Small intestine (tissue), 7 donors: Measurements from ENCODE around the gene UBE2U. TPM values are rescaled to one million over a fixed set of nuclear protein-coding genes. Genes with fewer than 3 reads are reported as not detected.

Experiments used
- DNase-seq, 2 donors: peaks; one replicate each; pipeline versions ENCODE4 v3.0.0 to v3.0.0-alpha.2; 2013
- FAIRE-seq: peaks from 2 replicates; lab custom pipeline; 2012; peaks lifted over from hg19 to GRCh38; lab: Jason Lieb, UNC
- H3K27ac ChIP-seq, 3 donors: one replicate each; pipeline ENCODE4 v1.5.1; 2013; ENCODE audit warnings: low read length in 2 of 3, mild to moderate bottlenecking in 2 of 3, control low read depth in 1 of 3, inconsistent platforms in 1 of 3, low read depth in 1 of 3, moderate library complexity in 1 of 3
- H3K27me3 ChIP-seq, 3 donors: one replicate each; pipeline ENCODE4 v1.6.1; 2013; ENCODE audit warnings: low read length in 3 of 3, inconsistent platforms in 1 of 3; ENCODE audit not compliant: control insufficient read depth in 3 of 3, insufficient read depth in 3 of 3
- H3K36me3 ChIP-seq, 3 donors: one replicate each; pipeline ENCODE4 v1.6.1; 2013; ENCODE audit warnings: low read length in 3 of 3, inconsistent platforms in 1 of 3, low read depth in 1 of 3, mild to moderate bottlenecking in 1 of 3, moderate library complexity in 1 of 3; ENCODE audit not compliant: control insufficient read depth in 3 of 3, insufficient read depth in 2 of 3
- H3K4me1 ChIP-seq, 3 donors: one replicate each; pipeline ENCODE4 v1.6.1; 2013; ENCODE audit warnings: low read length in 2 of 3, inconsistent platforms in 1 of 3, low read depth in 1 of 3, mild to moderate bottlenecking in 1 of 3, moderate library complexity in 1 of 3; ENCODE audit not compliant: control insufficient read depth in 3 of 3, insufficient read depth in 2 of 3
- H3K4me3 ChIP-seq, 3 donors: one replicate each; pipeline ENCODE4 v1.5.1; 2013; ENCODE audit warnings: low read length in 3 of 3, control low read depth in 1 of 3, inconsistent platforms in 1 of 3, low read depth in 1 of 3, mild to moderate bottlenecking in 1 of 3, moderate library complexity in 1 of 3
- H3K9me3 ChIP-seq, 2 donors: one replicate each; pipeline ENCODE4 v1.6.1; 2013; ENCODE audit warnings: low read depth in 1 of 2, low read length in 1 of 2; ENCODE audit not compliant: control insufficient read depth in 2 of 2, insufficient read depth in 1 of 2
- WGBS, 3 donors: extraction: QIAGEN DNeasy Blood & Tissue Kit; methylation state at CpG; one replicate each; pipeline ENCODE4 v1.1.7; 2013; 5-methylcytosine and 5-hydroxymethylcytosine counted together
- polyA plus RNA-seq, 4 donors: library from polyadenylated mRNA; stranded (reverse) in 3 of 4; unstranded in 1 of 4; fragments of 200-250 nt in 3 of 4; fragments of 120-200 nt in 1 of 4; gene quantifications; one replicate each; pipeline versions ENCODE4 v1.2.1 to v1.2.3, GENCODE V29; 2013
- donor health status: healthy with polysubstance abuse.
- donor health status: control.
- donor health status: control.
- donor health status: Bipolar disorder and iron deficiency.
- donor health status: healthy.

The UBE2U gene
- polyA plus RNA-seq, 4 donors: not detected

GRCh38 chr1:64266991-64267390 lies 63.6 kb downstream of the UBE2U start:
- Histone ChIP-seq H3K4me1 (no peaks in the 10 kb centered on the region), H3K4me3 (no peak overlapping the region), H3K36me3 (no peaks in the 10 kb centered on the region), H3K9me3 (no peaks in the 10 kb centered on the region), H3K27me3 (no peaks in the 10 kb centered on the region), H3K27ac (no peak overlapping the region)
- DNase-seq: no peak
- FAIRE-seq: no peak
- 64 to 74% (median 66%) methylated on average over 2 of the region's 2 CpGs for WGBS, 3 donors

- Histone ChIP-seq H3K4me3 (no peak overlapping the region), H3K36me3 (no peaks in the 10 kb centered on the region), H3K27me3 (no peaks in the 10 kb centered on the region), H3K9me3 (no peaks in the 10 kb centered on the region), H3K4me1 (no peaks in the 10 kb centered on the region), H3K27ac (no peak overlapping the region)
- no peak for FAIRE-seq
- WGBS, 3 donors: 50 to 55% (median 51%) methylated on average over 23 of the region's 23 CpGs
- DNase-seq: peak; percentile 74 to 83
These were observed 65.5 kb downstream of the UBE2U start for GRCh38 chr1:64268653-64269557.

GRCh38 chr1:64269558-64269884 lies 66.1 kb downstream of the UBE2U start:
- H3K4me3 ChIP-seq: no peak overlapping the region
- H3K27me3 ChIP-seq: no peaks in the 10 kb centered on the region
- H3K36me3 ChIP-seq: no peaks in the 10 kb centered on the region
- no peaks in the 10 kb centered on the region for H3K9me3 ChIP-seq
- no peaks in the 10 kb centered on the region for H3K4me1 ChIP-seq
- WGBS, 3 donors: 58 to 72% (median 71%) methylated on average over 1 of the region's 1 CpG
- DNase-seq: no peak
- FAIRE-seq: no peak
- H3K27ac ChIP-seq: no peak overlapping the region

- Histone ChIP-seq H3K4me3 (no peak overlapping the region), H3K27me3 (no peaks in the 10 kb centered on the region), H3K9me3 (no peaks in the 10 kb centered on the region), H3K27ac (no peak overlapping the region), H3K36me3 (no peaks in the 10 kb centered on the region), H3K4me1 (no peaks in the 10 kb centered on the region)
- FAIRE-seq: no peak
- WGBS, 3 donors: 83 to 87% (median 87%) methylated on average over 4 of the region's 4 CpGs
- DNase-seq: no peak
These were observed 76.6 kb downstream of the UBE2U start for GRCh38 chr1:64280001-64280400.

GRCh38 chr1:64282351-64282750 lies 78.9 kb downstream of the UBE2U start:
- FAIRE-seq (no peak), DNase-seq (peak in 1 of 2 donors; percentile 10)
- Histone ChIP-seq H3K27me3 (no peaks in the 10 kb centered on the region), H3K4me1 (no peaks in the 10 kb centered on the region), H3K9me3 (no peaks in the 10 kb centered on the region), H3K4me3 (no peak overlapping the region), H3K36me3 (no peaks in the 10 kb centered on the region), H3K27ac (no peak overlapping the region)
- 46 to 52% (median 50%) methylated on average over 4 of the region's 4 CpGs for WGBS, 3 donors

- 44 to 83% (median 57%) methylated on average over 3 of the region's 3 CpGs for WGBS, 3 donors
- no peaks in the 10 kb centered on the region for H3K9me3 ChIP-seq
- no peak overlapping the region for H3K27ac ChIP-seq
- DNase-seq (no peak), FAIRE-seq (no peak)
- H3K4me3 ChIP-seq: no peak overlapping the region
- H3K36me3 ChIP-seq: no peaks in the 10 kb centered on the region
- no peaks in the 10 kb centered on the region for H3K4me1 ChIP-seq
- H3K27me3 ChIP-seq: no peaks in the 10 kb centered on the region
These were observed 83.6 kb downstream of the UBE2U start for GRCh38 chr1:64287071-64287470.

- WGBS, 3 donors: 68 to 96% (median 75%) methylated on average over 1 of the region's 1 CpG
- DNase-seq (no peak), FAIRE-seq (no peak)
- no peaks in the 10 kb centered on the region for H3K27me3 ChIP-seq
- no peak overlapping the region for H3K27ac ChIP-seq
- H3K9me3 ChIP-seq: peaks cover 0 to 3% of the 10 kb centered on the region in 2 donors
- no peaks in the 10 kb centered on the region for H3K36me3 ChIP-seq
- H3K4me1 ChIP-seq: no peaks in the 10 kb centered on the region
- no peak overlapping the region for H3K4me3 ChIP-seq
These were observed 87.0 kb downstream of the UBE2U start for GRCh38 chr1:64290420-64290819.

- DNase-seq: no peak
- Histone ChIP-seq H3K9me3 (peaks cover 0 to 3% of the 10 kb centered on the region in 2 donors), H3K36me3 (no peaks in the 10 kb centered on the region), H3K27ac (no peak overlapping the region), H3K27me3 (peaks cover 0 to 2% (median 0%) of the 10 kb centered on the region in 3 donors), H3K4me3 (no peak overlapping the region), H3K4me1 (no peaks in the 10 kb centered on the region)
- 83 to 86% (median 86%) methylated on average over 4 of the region's 4 CpGs for WGBS, 3 donors
- FAIRE-seq: no peak
These were observed 88.5 kb downstream of the UBE2U start for GRCh38 chr1:64291931-64292330.
